COLO668 (cell line): ENCODE measurements around the gene ALG1.
"Not testable (repeated sequence)": the region's sequence is repeated elsewhere in the genome, so short reads cannot be mapped to it uniquely, and the experiment has no call there.

ENCODE experiments used
- DNase-seq: peaks from one replicate; lab custom pipeline; 2025; ENCODE audit not compliant: unreplicated experiment; lab: John Stamatoyannopoulos, UW

Gene ALG1

DNA sequence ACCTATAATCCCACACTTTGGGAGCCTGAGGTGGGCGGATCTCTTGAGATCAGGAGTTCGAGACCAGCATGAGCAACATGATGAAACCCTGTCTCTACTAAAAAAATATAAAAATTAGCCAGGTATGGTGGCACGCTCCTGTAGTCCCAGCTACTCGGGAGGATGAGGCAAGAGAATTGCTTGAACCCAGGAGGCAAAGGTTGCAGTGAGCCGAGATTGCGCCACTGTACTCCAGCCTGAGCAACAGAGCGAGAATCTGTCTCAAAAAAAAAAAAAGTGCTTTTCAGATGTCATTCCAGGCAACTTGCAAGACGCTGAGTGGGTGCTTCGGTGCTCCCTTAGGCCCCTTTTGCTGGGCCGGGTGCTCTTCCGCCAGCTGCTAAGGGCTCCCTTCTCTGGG is 27.1 kb upstream of the ALG1 start:
- not testable (repeated sequence) for DNase-seq

GRCh38 chr16:5045499-5046115 is 26.0 kb upstream of the ALG1 start:
- no peak for DNase-seq

- DNase-seq: no peak
Observed at GRCh38 chr16:5046914-5047313, 24.7 kb upstream of the ALG1 start.

DNA sequence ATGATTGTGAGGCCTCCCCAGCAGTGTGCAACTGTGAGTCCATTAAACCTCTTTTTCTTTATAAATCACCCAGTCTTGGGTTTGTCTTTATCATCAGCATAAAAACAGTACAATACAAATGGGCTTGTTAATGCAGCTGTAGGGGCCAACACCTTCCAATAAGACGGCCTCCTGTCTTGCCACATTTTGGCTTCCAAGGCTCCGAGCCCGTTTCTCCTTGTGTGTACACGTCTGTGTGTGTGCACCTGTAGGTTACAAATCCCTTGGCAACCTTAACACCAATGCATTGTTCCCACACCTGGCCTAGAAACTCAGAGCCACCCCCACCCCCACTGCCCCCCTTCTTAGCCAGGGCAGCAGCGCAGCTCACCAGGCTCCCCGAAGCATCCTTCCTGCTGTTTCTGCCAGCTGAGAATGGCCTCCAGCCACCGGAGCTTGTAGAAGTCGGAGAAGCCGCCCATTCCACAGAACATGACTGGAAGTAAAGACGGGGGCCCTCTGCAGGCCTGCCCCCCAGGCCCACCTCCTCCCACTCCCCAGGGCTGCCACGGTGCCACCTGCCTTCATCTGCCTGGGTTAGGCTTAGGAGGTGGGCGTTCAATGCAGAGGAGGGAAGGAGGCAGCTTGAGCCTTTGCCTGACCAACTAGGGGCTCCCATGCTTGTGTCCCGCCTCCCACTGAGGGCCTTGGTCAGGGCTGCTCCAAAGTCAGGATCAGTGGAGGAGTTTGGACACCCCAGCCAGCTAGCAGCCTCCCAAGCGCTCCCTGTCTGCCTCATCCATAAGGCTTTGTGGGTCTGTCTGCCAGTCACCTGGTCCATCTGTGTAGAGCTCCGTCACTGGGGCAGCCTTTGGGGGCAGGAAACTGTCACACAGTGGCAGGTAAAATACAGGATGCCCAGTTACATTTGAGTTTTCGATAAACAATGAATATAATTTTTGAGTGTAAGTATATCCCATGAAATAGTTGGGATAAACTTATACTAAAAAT is 16.5 kb upstream of the ALG1 start:
- no peak for DNase-seq

DNA sequence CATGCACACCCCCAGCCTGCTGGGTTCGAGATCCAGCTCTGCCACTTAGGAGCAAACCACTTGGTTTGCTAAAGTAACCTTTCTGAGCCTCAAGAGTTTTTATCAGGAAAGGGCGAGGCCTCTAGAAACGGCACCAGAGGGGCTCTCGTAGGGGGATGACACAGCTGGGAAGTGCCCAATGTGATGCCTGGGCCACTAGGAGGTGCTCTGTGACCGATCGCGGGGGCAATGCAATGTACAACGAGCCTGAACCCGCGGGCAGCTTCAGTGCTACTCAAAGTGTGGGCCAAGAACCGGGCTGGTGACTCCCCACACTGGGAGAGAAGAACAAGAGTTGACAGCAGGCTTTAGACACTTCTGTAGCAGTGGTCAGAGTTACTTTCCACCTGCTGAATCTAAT is 15.3 kb upstream of the ALG1 start:
- DNase-seq: peak; percentile 20

DNA sequence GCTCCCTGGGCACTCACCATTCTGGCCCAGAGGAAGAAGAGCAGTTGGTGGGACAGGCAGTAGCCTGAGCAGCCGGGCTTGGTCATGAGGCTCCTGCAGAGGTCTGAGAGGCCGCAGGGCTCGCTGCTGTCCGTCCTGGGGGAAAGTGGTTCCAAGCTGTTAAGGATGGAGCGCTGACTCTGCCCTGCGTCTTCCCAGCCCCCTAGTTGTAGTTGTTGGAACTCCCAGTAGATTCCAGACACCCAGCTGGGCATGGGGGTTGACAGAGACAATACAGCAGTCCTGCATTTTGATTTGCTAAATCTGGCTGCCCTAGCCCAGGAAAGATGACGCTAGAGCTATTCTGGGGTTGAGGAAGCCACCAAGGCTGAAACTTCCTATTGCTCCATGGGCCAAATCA is 13.2 kb upstream of the ALG1 start:
- DNase-seq: no peak

GRCh38 chr16:5059386-5060072 is 12.1 kb upstream of the ALG1 start:
- DNase-seq: no peak

DNA sequence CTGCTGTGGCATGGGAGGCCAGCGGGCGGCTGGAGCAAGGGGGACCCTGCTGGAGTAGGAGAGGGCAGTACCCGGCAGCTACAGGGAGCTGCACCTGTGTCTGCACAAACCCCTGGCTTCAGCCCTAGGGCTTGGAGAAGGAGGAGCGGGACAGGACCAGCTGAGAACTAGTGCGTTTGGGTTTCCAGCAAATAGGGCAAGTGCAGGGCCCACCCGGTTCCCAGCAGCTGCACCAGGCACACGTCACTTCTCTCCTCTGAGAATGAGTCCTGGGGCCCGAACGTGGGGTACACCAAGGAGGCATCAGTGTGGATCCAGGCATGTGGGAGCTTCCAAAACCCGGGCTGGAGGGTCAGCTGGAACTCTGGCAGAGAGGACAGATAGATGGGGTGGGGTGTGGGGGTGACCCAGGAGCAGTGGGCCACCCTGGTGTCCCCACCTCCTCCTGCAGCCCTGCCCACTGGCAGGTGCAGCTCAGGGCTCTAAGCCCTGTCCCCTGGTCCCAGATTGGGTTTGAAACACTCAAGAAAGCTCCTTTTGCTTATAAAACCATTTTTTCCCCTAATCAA is 11.5 kb upstream of the ALG1 start:
- no peak for DNase-seq

GRCh38 chr16:5062051-5062450 is 9.6 kb upstream of the ALG1 start:
- no peak for DNase-seq

DNA sequence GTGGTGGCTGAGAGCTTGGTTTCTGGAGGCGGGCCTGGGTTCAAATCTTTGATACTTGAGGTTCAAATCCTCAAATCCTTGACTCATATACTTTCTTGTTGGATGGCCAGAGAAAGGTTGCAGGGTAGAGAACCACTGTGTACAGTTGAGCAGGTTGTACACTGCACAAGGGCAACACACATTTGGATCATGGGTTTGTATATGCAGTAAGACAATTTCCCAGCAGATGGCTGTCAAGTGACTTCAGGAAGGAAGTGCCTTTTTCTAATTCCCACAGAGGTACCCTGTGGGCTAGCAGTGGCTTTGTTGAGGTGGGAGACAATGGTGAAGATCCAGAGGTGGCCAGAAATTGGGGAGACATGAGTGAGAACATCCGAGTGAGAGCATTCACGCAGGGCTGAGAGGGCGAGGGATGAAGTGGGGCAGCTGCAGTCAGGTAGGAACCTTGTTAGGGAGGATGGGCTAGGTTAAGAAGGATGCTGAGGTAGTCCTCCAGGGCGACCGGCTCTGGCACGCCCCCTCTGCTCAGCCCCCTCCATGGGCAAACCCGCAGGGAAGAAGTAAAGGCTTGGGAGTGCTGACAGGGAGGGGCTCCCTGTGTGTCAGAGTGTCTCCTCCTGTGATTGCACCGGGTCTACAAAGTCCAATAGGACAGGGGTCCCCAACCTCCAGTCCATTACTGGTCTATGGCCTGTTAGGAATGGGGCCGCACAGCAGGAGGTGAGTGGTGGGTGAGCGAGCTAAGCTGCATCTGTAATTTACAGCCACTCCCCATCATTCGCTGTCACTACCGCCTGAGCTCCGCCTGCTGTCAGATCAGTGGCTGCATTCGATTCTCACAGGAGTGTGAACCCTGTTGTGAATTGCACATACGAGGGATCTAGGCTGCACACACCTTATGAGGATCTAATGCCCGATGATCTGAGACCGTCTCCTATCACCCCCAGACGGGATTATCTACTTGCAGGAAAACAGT is 8.6 kb upstream of the ALG1 start:
- DNase-seq: no peak

DNA sequence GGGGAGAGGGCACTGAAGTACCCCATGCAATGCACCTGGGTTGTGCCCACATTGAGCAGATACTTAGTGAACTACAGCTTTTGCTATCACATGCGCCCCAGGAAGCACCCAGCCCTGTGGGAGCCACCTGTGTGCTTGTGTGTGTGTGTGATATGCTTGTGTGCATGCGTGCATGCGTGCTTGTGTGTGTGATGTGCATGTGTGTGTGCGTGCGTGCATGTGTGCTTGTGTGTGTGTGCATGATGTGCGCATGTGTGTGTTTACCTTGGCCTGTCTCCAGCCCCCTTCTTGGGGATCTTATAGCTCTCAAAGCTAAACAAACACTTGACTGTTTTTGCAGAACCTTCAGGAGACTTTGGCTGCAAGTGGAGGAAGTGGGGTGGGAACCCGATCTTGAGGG is 6.7 kb upstream of the ALG1 start:
- peak; percentile 30 for DNase-seq

- no peak for DNase-seq
Observed at GRCh38 chr16:5065326-5065725, 6.3 kb upstream of the ALG1 start.

DNA sequence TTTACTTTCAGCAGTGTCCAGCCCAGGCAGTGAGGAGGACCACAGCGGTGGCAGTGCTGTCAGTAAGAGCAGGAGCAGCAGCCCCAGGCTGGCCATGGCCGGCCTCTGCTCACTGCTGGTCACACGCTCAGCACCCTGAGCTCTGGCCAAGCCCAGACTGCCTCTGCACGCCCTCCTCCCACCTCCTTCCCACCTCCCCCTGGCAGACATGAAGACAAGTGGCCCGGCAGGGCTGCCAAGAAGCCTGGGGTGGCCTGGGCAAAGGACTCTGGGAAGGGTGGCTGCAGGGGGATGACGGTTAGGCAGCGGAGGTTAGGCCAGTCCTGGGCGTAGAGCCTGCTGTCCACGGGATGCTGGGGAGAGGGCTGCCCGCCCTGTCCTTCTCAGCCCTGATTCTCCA is 5.8 kb upstream of the ALG1 start, which contains the start of gene C16orf89:
TSS of gene C16orf89 (minus strand) at position 144 of the 400 bp plus-strand sequence. CDS start at position 96, 48 bp downstream.
- no peak for DNase-seq

DNA sequence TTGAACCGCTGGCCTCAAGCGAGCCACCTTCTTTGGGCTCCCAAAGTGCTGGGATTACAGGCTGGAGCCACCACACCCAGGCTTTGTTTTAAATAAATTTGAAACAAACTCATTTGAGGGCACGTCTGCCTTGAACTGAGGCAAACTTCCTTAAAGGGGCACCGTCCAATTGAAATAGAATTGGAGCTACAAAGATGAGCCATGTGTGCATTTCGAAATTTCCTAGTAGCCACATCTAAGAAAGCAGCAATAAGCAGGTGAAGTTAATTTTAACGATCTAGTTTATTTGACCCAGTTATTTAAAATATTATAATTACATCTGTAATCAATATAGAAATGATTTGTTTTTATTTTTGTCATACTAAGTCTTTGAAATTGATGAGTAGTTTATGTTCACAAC is 5.1 kb upstream of the ALG1 start:
- DNase-seq: no peak

DNA sequence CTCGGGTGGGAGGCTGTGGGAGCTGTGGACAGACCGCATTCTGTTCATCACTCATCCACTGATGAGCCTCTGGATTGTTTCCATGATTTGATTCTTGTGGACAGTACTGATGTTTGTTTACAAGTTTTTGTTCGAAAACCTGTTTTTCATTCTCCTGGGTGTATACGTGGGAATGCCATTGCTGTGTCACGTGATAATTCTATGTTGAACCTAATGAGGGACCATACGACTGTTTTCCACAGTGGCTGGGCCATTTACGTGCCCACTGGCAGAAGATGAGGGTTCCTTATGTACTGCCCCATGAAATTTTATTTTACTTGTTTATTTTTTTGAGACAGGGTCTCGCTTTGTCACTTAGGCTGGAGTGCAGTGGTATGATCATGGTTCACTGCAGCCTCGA is 2.6 kb upstream of the ALG1 start:
- no peak for DNase-seq

- no peak for DNase-seq
Observed at GRCh38 chr16:5069854-5070253, 1.8 kb upstream of the ALG1 start.

DNA sequence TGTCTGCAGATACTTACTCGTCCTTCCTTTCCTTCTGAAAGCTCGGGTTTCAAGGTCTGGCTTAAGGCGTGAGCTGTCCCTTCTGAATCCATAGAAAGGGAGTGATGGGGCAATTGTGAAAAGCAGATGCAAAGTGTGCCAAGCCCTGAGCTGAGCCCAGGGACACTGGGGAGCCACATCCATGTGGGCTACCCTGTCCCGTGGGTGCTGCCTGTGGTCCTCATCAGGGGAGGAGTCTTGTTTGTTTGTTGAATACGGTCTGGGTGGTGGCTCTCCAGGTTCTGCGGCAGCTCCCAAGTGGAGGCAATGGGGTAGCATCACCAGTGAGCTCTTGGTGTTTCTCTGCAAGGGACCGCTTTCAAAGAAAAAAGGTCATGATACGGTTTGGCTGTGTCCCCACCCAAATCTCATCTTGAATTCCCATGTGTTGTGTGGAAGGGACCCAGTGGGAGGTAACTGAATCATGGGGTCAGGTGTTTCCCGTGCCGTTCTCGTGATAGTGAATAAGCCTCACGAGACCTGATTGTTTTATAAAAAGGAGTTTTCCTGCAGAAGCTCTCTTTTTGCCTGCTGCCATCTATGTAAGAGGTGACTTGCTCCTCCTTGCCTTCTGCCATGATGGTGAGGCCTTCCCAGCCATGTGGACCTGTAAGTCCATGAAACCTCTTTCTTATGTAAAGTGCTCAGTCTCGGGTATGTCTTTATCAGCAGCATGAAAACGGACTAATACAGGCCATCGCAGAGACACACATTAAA is 1.0 kb upstream of the ALG1 start:
- no peak for DNase-seq

GRCh38 chr16:5071341-5071680 is 332 bp upstream of the ALG1 start:
- DNase-seq: no peak
